ENCODE results near the gene SLC10A7. TPM values are rescaled to one million over a fixed set of nuclear protein-coding genes. Genes with fewer than 3 reads are reported as not detected.

SLC10A7 gene
- total RNA-seq, 1 donor from 2014 or later: 6.1 TPM

GRCh38 chr4:146236216-146236615 lies 285.5 kb downstream of the SLC10A7 start:
- Histone ChIP-seq H3K27me3 (ENCODE audit: control insufficient read depth, insufficient read depth, low read length) (no peaks in the 10 kb centered on the region), H3K4me3 (ENCODE audit: low read depth, low read length) (no peak overlapping the region), H3K36me3 (ENCODE audit: control insufficient read depth, insufficient read depth, low read length) (no peaks in the 10 kb centered on the region)
- TF ChIP-seq CTCF (IDR thresholded peaks at IDR 0.05; ENCODE audit: insufficient read depth, low read length, poor library complexity, severe bottlenecking): no peak
- DNase-seq (ENCODE audit: low read depth): no peak

GRCh38 chr4:146235654-146236177 lies 286.0 kb downstream of the SLC10A7 start:
- TF ChIP-seq CTCF (IDR thresholded peaks at IDR 0.05; ENCODE audit: insufficient read depth, low read length, poor library complexity, severe bottlenecking): no peak
- no peaks in the 10 kb centered on the region for H3K36me3 ChIP-seq (ENCODE audit: control insufficient read depth, insufficient read depth, low read length)
- DNase-seq (ENCODE audit: low read depth): no peak

GRCh38 chr4:146232131-146232722 lies 289.5 kb downstream of the SLC10A7 start:
- Histone ChIP-seq H3K27me3 (ENCODE audit: control insufficient read depth, insufficient read depth, low read length) (no peaks in the 10 kb centered on the region), H3K36me3 (ENCODE audit: control insufficient read depth, insufficient read depth, low read length) (no peaks in the 10 kb centered on the region), H3K4me3 (ENCODE audit: low read depth, low read length) (no peak overlapping the region)
- DNase-seq (ENCODE audit: low read depth): no peak
- no peak for TF ChIP-seq CTCF (IDR thresholded peaks at IDR 0.05; ENCODE audit: insufficient read depth, low read length, poor library complexity, severe bottlenecking)

More at GRCh38 chr4:146235654-146236177, 286.0 kb downstream of the SLC10A7 start:
- H3K4me3 ChIP-seq (ENCODE audit: low read depth, low read length): no peak overlapping the region
- H3K27me3 ChIP-seq (ENCODE audit: control insufficient read depth, insufficient read depth, low read length): no peaks in the 10 kb centered on the region

GRCh38 chr4:146229406-146229805 lies 292.3 kb downstream of the SLC10A7 start:
- H3K27me3 ChIP-seq (ENCODE audit: control insufficient read depth, insufficient read depth, low read length): no peaks in the 10 kb centered on the region

GRCh38 chr4:146224326-146224966 lies 297.3 kb downstream of the SLC10A7 start:
- Histone ChIP-seq H3K4me3 (ENCODE audit: low read depth, low read length) (no peak overlapping the region), H3K27me3 (ENCODE audit: control insufficient read depth, insufficient read depth, low read length) (no peaks in the 10 kb centered on the region), H3K36me3 (ENCODE audit: control insufficient read depth, insufficient read depth, low read length) (no peaks in the 10 kb centered on the region)
- no peak for DNase-seq (ENCODE audit: low read depth)
- no peak for TF ChIP-seq CTCF (IDR thresholded peaks at IDR 0.05; ENCODE audit: insufficient read depth, low read length, poor library complexity, severe bottlenecking)

More at GRCh38 chr4:146229406-146229805, 292.3 kb downstream of the SLC10A7 start:
- H3K36me3 ChIP-seq (ENCODE audit: control insufficient read depth, insufficient read depth, low read length): no peaks in the 10 kb centered on the region
- H3K4me3 ChIP-seq (ENCODE audit: low read depth, low read length): no peak overlapping the region
- no peak for DNase-seq (ENCODE audit: low read depth)
- TF ChIP-seq CTCF (IDR thresholded peaks at IDR 0.05; ENCODE audit: insufficient read depth, low read length, poor library complexity, severe bottlenecking): no peak

All from kidney epithelial cell (primary cell).